Measurements from ENCODE around the gene UNC80.

DNA sequence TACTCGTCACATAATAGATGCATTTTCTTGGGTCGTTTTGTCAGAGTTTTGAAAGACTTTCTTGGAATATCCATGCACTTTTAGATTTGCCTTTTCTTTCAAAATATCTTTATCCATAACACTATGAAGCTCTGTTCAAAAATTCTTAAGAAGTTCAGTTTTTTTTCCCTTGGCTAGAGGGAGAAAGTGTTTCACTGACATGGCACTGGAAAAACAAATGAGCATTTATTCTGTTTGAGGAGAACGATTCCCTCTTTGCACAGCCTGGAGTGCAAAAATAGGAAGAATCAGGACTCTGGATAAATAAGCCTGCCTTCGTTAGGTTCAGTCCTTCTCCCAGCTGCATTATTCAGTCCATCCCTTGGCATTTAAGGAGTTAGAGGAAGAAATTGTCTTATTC lies 139.9 kb downstream of the UNC80 start:
- TF ChIP-seq, protein P1, sequence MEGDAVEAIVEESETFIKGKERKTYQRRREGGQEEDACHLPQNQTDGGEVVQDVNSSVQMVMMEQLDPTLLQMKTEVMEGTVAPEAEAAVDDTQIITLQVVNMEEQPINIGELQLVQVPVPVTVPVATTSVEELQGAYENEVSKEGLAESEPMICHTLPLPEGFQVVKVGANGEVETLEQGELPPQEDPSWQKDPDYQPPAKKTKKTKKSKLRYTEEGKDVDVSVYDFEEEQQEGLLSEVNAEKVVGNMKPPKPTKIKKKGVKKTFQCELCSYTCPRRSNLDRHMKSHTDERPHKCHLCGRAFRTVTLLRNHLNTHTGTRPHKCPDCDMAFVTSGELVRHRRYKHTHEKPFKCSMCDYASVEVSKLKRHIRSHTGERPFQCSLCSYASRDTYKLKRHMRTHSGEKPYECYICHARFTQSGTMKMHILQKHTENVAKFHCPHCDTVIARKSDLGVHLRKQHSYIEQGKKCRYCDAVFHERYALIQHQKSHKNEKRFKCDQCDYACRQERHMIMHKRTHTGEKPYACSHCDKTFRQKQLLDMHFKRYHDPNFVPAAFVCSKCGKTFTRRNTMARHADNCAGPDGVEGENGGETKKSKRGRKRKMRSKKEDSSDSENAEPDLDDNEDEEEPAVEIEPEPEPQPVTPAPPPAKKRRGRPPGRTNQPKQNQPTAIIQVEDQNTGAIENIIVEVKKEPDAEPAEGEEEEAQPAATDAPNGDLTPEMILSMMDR (IDR thresholded peaks at IDR 0.05), result no peak
- no peak for TF ChIP-seq POLR2A (IDR thresholded peaks at IDR 0.05)

Measured in lower leg skin (tissue), 3 donors.